Measurements from ENCODE around the gene P2RX4.

- no peak for TF ChIP-seq CTCF (IDR thresholded peaks at IDR 0.05; ENCODE audit: insufficient read depth, low read length)
- TF ChIP-seq GABPA (IDR thresholded peaks at IDR 0.05; ENCODE audit: low read depth), result no peak
- no peak for TF ChIP-seq POLR2AphosphoS5 (IDR thresholded peaks at IDR 0.05; ENCODE audit: low read depth)
Observed at GRCh38 chr12:121190523-121191031, 19.4 kb upstream of the P2RX4 start.
